Activated CD4-positive, alpha-beta T cell treated with anti-CD3 and anti-CD28 coated beads, Interleukin-2, amount 10 ng/mL, durations not matched to agents 7 days and 5 days (primary cell): ENCODE data around the gene DOK6. TPM values are rescaled to one million over a fixed set of nuclear protein-coding genes. Genes with fewer than 3 reads are reported as not detected.
A peak's percentile ranks its signal among the peaks of the same experiment; 100 is the strongest.

ENCODE experiments used
- CTCF ChIA-PET: fragments of 350-600 bp; sonication (Branson Sonifier 250); formaldehyde crosslinking; loops from one replicate; lab custom pipeline; 2021; ENCODE audit warnings: antibody characterized with exemption; lab: Charles Lee
- POLR2A ChIA-PET: fragments of 350-600 bp; sonication (Branson Sonifier 250); formaldehyde crosslinking; loops from one replicate; lab custom pipeline; 2021; ENCODE audit warnings: antibody characterized with exemption; lab: Charles Lee
- DNase-seq: peaks from one replicate; pipeline ENCODE4 v3.0.0-alpha.2; 2020
- H3K27ac Mint-ChIP-seq: one replicate; pipeline ENCODE4 v1.8.0; 2021; ENCODE audit warnings: mild to moderate bottlenecking, moderate library complexity, mixed read lengths
- H3K27me3 Mint-ChIP-seq: one replicate; pipeline ENCODE4 v1.8.0; 2021; ENCODE audit warnings: mixed read lengths
- H3K36me3 Mint-ChIP-seq: one replicate; pipeline ENCODE4 v1.8.0; 2021; ENCODE audit warnings: low read depth, mixed read lengths
- H3K4me1 Mint-ChIP-seq: one replicate; pipeline ENCODE4 v1.8.0; 2021; ENCODE audit warnings: mixed read lengths
- H3K4me3 Mint-ChIP-seq: one replicate; pipeline ENCODE4 v1.8.0; 2021; ENCODE audit warnings: mild to moderate bottlenecking, moderate library complexity, mixed read lengths
- H3K9me3 Mint-ChIP-seq: one replicate; pipeline ENCODE4 v1.8.0; 2021; ENCODE audit warnings: mixed read lengths
- total RNA-seq, 2 experiments: library from RNA; stranded (reverse); gene quantifications; one replicate each; pipeline ENCODE4 v1.2.3, GENCODE V29; 2021

DOK6 gene
- total RNA-seq, 2 experiments from 2014 or later: not detected

DNA sequence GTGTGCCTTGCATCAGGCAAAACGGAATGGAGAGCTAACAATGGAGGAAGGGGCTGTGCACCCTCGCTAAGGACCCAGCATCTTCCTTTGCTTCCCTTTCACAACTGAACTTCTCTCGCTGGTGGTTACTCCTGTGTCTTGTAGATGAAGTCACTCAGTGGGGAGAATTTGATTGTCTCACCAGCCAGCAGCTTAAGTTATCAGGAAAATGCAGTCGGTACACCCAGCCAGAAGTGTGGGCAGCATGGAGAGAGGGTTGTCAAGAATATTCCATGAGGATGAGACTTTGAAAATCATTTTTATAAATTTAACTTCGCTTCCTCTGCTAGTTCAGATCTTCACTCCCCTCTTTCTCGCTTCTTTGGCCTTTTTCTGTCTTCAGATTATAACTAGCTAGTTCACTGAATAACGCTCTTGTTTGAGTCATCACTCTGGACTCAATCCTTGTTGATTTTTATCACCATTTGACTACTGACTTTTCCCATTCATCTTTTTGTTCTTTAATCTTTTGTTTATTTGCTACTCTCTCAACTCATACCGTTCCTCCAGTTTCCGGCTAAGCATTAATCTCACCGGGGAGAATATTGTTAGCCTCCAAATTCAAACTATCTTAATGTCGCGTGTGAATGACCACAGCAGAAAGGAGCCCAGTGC is 325.3 kb downstream of the DOK6 start:
- Mint-ChIP-seq H3K36me3 (peaks cover 2% of the 10 kb centered on the region), H3K4me1 (no peaks in the 10 kb centered on the region), H3K4me3 (no peak overlapping the region), H3K27me3 (no peaks in the 10 kb centered on the region), H3K27ac (no peak overlapping the region), H3K9me3 (peaks cover 2% of the 10 kb centered on the region)
- ChIA-PET CTCF (no interaction called here), POLR2A (no interaction called here)
- no peak for DNase-seq

DNA sequence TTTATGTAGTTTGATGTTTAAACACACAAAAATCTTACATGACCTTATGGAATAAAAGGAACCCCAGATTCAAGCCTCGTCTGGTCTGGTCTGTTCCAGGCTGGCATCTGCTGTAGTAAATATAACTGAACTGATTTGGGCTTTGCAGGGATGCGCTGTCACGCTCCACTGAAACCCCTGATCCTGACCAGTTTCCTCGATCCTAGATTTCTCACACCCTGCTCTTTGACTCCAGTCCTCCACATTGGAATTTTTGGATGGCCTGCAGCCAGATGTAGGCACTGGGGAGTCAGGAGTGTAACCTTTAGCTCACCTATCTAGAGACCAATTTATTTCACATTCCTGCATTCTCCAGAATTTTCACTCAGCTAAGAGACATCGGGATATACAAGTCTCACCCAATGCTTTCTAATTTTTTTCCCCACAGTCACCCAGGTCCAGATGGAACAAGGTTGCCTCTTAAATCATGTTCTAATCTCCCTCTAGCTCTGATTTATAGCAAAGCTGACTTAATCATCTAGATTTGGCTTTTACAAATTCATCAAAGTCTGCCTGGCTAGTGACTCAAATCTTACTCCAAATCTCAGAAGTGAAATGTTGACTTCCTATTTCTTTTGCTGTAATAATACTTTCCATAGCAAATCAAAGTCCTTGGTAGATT is 327.4 kb downstream of the DOK6 start:
- no peaks in the 10 kb centered on the region for H3K4me1 Mint-ChIP-seq
- H3K27ac Mint-ChIP-seq: no peak overlapping the region
- no peak overlapping the region for H3K4me3 Mint-ChIP-seq
- ChIA-PET CTCF (no interaction called here), POLR2A (no interaction called here)
- H3K36me3 Mint-ChIP-seq: peaks cover 2% of the 10 kb centered on the region
- H3K27me3 Mint-ChIP-seq: no peaks in the 10 kb centered on the region
- peaks cover 2% of the 10 kb centered on the region for H3K9me3 Mint-ChIP-seq
- no peak for DNase-seq

GRCh38 chr18:69730664-69731063 is 330.0 kb downstream of the DOK6 start:
- Mint-ChIP-seq H3K36me3 (peaks cover 2% of the 10 kb centered on the region), H3K9me3 (peaks cover 7% of the 10 kb centered on the region)
- POLR2A ChIA-PET: no interaction called here

DNA sequence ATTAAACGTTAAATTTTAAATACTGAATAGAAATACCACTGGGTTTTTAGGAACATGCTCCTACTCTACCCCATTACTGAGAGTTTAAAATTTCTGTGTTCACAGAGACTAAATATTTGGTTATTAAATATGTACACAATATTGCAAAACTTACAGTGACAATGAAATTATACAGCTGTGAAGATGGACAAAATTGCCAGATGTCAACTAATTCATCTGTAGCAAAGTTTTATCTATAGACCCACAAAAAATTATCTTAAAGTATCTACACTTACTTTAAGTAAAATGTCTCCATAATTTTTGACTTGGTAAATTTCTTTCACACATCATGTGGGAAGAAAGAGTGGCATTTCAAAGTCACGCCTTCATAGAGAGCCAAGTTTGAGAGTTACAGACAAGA is 333.8 kb downstream of the DOK6 start:
- ChIA-PET CTCF (interaction anchor here (0.6 kb wide), 1 partner anchor 775 kb away, joined by 3 read pairs; no protein-coding TSS in a partner anchor), POLR2A (no interaction called here)
- Mint-ChIP-seq H3K4me1 (no peaks in the 10 kb centered on the region), H3K9me3 (peaks cover 5% of the 10 kb centered on the region), H3K36me3 (no peaks in the 10 kb centered on the region), H3K27ac (no peak overlapping the region), H3K4me3 (no peak overlapping the region), H3K27me3 (no peaks in the 10 kb centered on the region)
- no peak for DNase-seq

More at GRCh38 chr18:69730664-69731063, 330.0 kb downstream of the DOK6 start:
- DNase-seq: no peak
- Mint-ChIP-seq H3K27ac (no peak overlapping the region), H3K4me1 (no peaks in the 10 kb centered on the region), H3K4me3 (no peak overlapping the region), H3K27me3 (no peaks in the 10 kb centered on the region)
- CTCF ChIA-PET: interaction anchor here (0.9 kb wide), 1 partner anchor 20 kb away, joined by 3 read pairs; no protein-coding TSS in a partner anchor

DNA sequence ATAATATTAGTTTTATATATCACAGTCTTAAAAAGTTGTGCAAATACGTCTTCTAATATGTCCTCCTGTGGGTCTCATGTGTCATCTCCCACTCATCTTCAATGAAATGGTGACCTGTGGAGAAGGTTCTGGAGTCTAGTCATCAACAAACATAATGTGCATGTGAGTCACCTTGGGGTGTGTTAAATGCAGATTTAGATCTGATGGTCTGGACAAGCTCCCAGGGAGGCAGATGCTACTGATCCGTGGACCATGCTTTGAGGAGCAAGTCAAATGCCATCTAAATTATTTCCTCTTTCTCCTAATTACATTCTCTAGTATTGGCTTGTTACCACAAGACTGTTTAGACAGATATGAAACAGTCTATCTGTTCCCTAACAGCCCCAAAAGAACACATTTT is 336.0 kb downstream of the DOK6 start:
- H3K27me3 Mint-ChIP-seq: no peaks in the 10 kb centered on the region
- H3K4me1 Mint-ChIP-seq: no peaks in the 10 kb centered on the region
- H3K27ac Mint-ChIP-seq: no peak overlapping the region
- no peak for DNase-seq
- ChIA-PET POLR2A (no interaction called here), CTCF (no interaction called here)
- H3K4me3 Mint-ChIP-seq: no peak overlapping the region
- peaks cover 7% of the 10 kb centered on the region for H3K9me3 Mint-ChIP-seq
- H3K36me3 Mint-ChIP-seq: no peaks in the 10 kb centered on the region

DNA sequence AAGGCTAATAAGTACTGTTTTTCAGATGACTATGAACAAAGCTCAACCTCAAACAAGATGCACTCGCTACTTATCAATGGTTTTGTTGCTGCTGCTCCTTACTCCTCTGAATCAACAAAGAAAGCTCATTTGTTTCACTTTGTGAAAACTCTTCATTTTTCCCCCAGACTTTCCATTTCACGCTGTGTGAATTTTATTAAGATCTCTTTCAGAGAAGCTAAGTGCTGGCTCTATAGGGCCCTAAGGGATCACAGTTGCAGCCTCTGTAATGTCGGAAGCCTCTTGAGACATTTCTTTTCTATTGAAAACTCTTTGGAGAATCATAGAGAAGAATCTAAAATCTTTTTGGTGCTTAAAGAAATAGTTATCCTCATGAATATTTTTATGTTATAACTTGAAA is 337.2 kb downstream of the DOK6 start:
- ChIA-PET CTCF (no interaction called here), POLR2A (no interaction called here)
- Mint-ChIP-seq H3K27me3 (no peaks in the 10 kb centered on the region), H3K4me3 (no peak overlapping the region), H3K27ac (no peak overlapping the region), H3K4me1 (no peaks in the 10 kb centered on the region), H3K36me3 (no peaks in the 10 kb centered on the region), H3K9me3 (peaks cover 7% of the 10 kb centered on the region)
- DNase-seq: no peak

DNA sequence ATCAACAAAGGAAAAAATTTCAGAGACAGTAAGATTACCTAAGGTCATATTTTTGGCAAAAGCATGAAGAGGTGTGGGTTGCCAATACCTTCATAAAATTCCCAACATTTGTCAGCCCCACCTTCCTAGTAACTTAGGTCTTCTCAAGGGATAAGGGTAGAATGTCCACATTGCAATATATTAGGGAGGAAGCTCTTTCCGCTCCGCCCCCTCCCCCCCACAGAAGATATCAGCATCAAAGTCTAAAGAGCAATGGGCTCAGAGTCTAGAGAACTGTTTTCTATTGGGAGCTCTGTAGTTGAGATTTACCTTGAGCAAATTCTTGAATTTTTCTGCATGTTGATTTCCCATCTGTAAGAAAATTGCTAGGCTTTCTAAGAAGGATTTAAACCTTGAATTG is 346.7 kb downstream of the DOK6 start:
- peaks cover 11% of the 10 kb centered on the region for H3K36me3 Mint-ChIP-seq
- H3K4me1 Mint-ChIP-seq: no peaks in the 10 kb centered on the region
- no peaks in the 10 kb centered on the region for H3K27me3 Mint-ChIP-seq
- ChIA-PET CTCF (no interaction called here), POLR2A (no interaction called here)
- no peak for DNase-seq
- H3K9me3 Mint-ChIP-seq: peaks cover 8% of the 10 kb centered on the region
- H3K4me3 Mint-ChIP-seq: no peak overlapping the region
- H3K27ac Mint-ChIP-seq: no peak overlapping the region

- Mint-ChIP-seq H3K4me3 (no peak overlapping the region), H3K4me1 (peaks cover 34% of the 10 kb centered on the region), H3K27me3 (no peaks in the 10 kb centered on the region), H3K36me3 (peaks cover 49% of the 10 kb centered on the region), H3K9me3 (peaks cover 28% of the 10 kb centered on the region), H3K27ac (no peak overlapping the region)
- ChIA-PET POLR2A (no interaction called here), CTCF (no interaction called here)
- no peak for DNase-seq
Measured at GRCh38 chr18:69752737-69753380, 352.2 kb downstream of the DOK6 start.

GRCh38 chr18:69754108-69754507 is 353.4 kb downstream of the DOK6 start:
- Mint-ChIP-seq H3K4me3 (no peak overlapping the region), H3K27me3 (no peaks in the 10 kb centered on the region), H3K9me3 (peaks cover 25% of the 10 kb centered on the region), H3K36me3 (peaks cover 44% of the 10 kb centered on the region), H3K4me1 (peaks cover 42% of the 10 kb centered on the region), H3K27ac (no peak overlapping the region)
- POLR2A ChIA-PET: no interaction called here
- CTCF ChIA-PET: no interaction called here
- DNase-seq: no peak

GRCh38 chr18:69755041-69755440 is 354.4 kb downstream of the DOK6 start:
- Mint-ChIP-seq H3K4me1 (peaks cover 42% of the 10 kb centered on the region), H3K9me3 (peaks cover 23% of the 10 kb centered on the region), H3K36me3 (peaks cover 43% of the 10 kb centered on the region), H3K27me3 (no peaks in the 10 kb centered on the region), H3K4me3 (no peak overlapping the region), H3K27ac (peak overlapping the region; percentile 90)
- DNase-seq: no peak
- ChIA-PET CTCF (no interaction called here), POLR2A (no interaction called here)

GRCh38 chr18:69755856-69756496 is 355.3 kb downstream of the DOK6 start:
- peaks cover 42% of the 10 kb centered on the region for H3K4me1 Mint-ChIP-seq
- ChIA-PET POLR2A (no interaction called here), CTCF (no interaction called here)
- peaks cover 20% of the 10 kb centered on the region for H3K9me3 Mint-ChIP-seq
- peak overlapping the region; percentile 0 for H3K4me3 Mint-ChIP-seq
- DNase-seq: peak; percentile 55
- H3K27ac Mint-ChIP-seq: peak overlapping the region; percentile 90
- peaks cover 39% of the 10 kb centered on the region for H3K36me3 Mint-ChIP-seq
- H3K27me3 Mint-ChIP-seq: no peaks in the 10 kb centered on the region

DNA sequence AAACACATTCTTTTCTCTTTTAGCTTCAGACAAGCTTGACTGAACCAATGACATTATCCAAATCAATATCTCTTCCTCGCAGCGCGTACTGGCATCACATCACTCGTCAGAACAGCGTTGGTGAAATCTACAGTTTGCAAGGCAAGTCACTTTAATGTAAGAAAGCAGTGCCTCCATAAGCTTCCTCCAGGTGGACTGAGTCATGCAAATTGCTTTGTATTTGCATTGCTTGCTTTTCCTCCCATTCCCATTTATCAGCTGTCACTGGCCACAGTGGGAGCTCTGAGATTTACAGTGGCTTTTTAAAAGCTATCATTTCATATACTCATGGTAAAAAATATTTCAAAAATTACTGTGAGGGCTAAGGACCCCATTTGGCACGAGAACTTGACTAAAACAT is 357.0 kb downstream of the DOK6 start:
- peaks cover 42% of the 10 kb centered on the region for H3K4me1 Mint-ChIP-seq
- ChIA-PET CTCF (no interaction called here), POLR2A (no interaction called here)
- no peak overlapping the region for H3K4me3 Mint-ChIP-seq
- H3K27ac Mint-ChIP-seq: no peak overlapping the region
- peaks cover 20% of the 10 kb centered on the region for H3K9me3 Mint-ChIP-seq
- H3K36me3 Mint-ChIP-seq: peaks cover 42% of the 10 kb centered on the region
- no peaks in the 10 kb centered on the region for H3K27me3 Mint-ChIP-seq
- DNase-seq: no peak

- Mint-ChIP-seq H3K27ac (peak overlapping the region; percentile 46), H3K27me3 (no peaks in the 10 kb centered on the region), H3K4me3 (no peak overlapping the region), H3K4me1 (peaks cover 42% of the 10 kb centered on the region), H3K36me3 (peaks cover 40% of the 10 kb centered on the region), H3K9me3 (peaks cover 20% of the 10 kb centered on the region)
- no peak for DNase-seq
- POLR2A ChIA-PET: no interaction called here
- CTCF ChIA-PET: no interaction called here
Measured at GRCh38 chr18:69758458-69758857, 357.8 kb downstream of the DOK6 start.
